HG03135 (cell line): Measurements from ENCODE around the gene C19orf33.

Experiments used
- ATAC-seq: cut with Tn5 transposase; IDR thresholded peaks from one replicate; pipeline ENCODE4 v1.9.1; 2021; ENCODE audit warnings: mild to moderate bottlenecking, moderate library complexity; ENCODE audit not compliant: unreplicated experiment

Gene C19orf33

DNA sequence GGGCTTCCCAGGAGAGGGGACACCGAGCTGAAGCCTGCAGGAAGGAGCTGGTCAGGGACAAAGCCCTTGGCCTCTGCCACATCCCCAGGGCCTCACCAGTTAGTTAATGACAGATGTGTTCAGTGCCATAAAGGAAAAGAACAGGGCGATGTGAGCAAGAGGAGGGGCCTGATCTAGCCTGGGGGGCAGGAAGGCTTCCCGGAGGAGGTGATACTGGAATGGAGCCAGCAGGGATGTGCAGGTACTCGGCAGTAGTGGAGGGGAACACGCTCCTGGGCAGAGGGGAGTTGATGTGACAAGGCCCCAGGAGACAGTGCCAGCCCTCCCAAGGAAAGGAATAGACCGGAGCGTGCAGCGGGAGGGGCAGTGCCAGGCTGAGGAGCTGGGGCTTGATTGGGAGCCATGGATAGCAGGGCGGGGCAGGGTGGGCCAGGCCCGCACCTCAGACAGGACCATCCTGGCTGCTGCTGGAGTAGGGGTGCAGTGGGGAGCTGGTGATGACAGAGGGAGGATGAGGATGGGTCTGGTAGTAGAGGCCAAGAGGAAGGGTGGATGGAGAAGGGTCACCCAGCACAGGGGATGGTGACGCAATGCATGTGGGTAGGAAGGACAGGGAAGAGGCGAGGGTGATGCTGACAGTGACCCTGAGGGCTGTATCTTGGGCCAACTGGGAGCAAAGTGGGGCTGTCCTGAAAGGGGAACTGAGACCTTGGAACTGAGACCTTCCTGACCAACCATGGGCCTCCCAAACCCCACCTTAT is 4.1 kb downstream of the C19orf33 start:
- ATAC-seq: no peak

- ATAC-seq: no peak
Observed at GRCh38 chr19:38308926-38309614, 5.0 kb downstream of the C19orf33 start.

- no peak for ATAC-seq
Observed at GRCh38 chr19:38309615-38310278, 5.7 kb downstream of the C19orf33 start.

GRCh38 chr19:38310279-38310670 is 6.2 kb downstream of the C19orf33 start:
- no peak for ATAC-seq

DNA sequence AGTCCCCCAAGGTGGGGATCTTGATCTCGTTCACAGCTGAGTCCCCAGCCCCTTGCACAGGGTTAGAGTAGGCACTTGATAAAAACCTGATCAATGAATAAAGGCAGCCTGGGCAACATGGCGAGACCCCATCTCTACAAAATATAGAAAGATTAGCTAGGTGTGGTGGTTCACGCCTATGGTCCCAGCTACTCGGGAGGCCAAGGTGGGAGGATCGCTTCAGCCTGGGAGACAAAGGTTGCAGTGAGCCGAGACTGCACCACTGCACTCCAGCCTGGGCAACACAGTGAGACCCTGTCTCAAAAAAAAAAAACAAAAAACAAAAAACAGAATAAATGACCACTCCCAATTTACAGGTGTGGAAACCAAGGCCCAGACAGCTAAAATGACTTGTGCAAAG is 6.9 kb downstream of the C19orf33 start:
- ATAC-seq: no peak

DNA sequence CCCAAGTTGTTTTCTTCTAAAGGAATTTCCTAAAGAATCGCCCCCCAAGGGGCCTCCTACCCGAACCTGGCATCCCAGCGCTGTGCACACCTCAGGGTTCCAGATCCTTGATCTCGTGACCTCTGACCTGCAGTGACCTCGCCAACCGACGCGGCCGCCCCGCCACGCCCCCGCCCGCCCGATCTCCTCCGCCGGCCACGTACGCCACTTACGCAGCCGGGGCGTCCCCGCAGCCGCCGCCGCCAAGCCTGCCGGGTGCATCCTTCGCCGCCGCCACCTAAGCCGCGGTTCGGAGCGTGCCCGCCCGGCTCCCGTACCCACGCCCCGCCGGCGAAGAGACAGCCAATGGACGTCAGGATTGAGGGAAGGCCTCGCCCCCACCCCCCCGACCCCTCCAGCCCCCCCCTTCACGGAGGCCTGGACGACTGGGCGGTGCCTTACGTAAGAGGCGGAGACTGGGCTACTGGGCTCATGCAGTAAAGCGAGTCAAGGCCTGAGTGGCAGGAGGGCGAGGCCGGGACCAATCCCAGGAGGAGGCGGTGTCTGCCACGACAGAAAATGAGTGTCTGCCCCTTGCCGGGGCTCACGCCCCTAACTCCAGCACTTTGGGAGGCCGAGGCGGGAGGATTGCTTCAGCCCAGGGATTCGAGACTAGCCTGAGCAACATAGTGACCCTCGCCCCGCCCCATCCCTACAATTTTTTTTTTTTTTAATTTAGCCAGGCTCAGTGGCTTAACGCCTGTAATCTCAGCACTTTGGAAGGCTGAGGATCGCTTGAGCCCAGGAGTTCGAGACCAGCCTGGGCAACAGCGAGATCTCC is 11.8 kb downstream of the C19orf33 start, which contains the start of gene YIF1B:
YIF1B (minus strand) TSS at position 291 of the 820 bp plus-strand sequence; CDS start at position 261, 30 bp downstream.
- peak; percentile 85 for ATAC-seq

DNA sequence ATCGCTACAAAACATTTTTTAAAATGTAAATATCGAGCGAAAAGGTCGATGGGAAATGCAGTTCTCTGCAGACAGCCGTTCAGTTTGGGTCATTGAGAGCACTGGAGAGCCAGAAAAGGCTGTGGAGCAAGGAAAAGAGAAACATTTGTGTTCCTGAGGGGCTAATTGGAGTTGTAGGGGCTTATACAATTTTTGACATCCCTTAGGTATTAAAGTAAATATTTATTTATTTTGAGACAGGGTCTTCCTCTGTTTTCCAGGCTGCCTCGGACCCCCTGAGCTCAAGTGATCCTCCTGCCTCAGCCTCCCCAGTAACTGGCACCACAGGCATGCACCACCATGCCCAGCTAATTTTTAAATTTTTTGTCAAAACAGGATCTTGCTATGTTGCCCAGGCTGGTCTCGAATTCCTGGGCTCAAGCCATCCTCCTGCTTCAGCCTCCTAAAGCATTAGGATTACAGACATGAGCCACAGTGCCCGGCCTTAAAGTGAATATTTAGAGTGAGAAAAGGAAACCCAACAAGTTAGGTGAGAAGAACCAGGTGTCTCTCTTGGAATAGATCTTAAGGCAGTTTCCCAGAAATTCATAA is 12.5 kb downstream of the C19orf33 start:
- peak; percentile 12 for ATAC-seq

- ATAC-seq: no peak
Observed at GRCh38 chr19:38317104-38317612, 13.1 kb downstream of the C19orf33 start.

GRCh38 chr19:38318660-38319059 is 14.6 kb downstream of the C19orf33 start:
- ATAC-seq: no peak

GRCh38 chr19:38319421-38320258 is 15.6 kb downstream of the C19orf33 start, which contains the start of gene KCNK6:
Gene KCNK6, plus strand, starts transcription at chr19:38319845. Its CDS starts 106 bp downstream, at chr19:38319951.
- ATAC-seq: no peak

DNA sequence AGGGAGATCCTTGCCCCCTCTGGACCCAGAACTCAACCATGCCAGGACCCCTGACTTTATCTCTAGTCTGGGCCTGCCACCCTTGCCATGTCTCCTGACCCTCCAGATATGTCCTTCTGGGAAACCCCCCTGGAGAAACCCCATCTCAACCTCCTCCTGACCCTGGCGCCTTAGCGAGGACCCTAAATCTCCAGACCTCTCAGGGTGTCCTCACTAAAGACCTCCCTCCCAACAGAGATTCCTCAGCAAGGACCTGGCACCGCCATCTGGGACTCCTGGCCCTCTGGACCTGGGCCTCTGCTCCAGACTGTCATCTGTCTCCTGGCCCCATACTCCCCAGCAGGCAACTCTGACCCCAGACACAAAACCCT is 16.9 kb downstream of the C19orf33 start:
- no peak for ATAC-seq

- no peak for ATAC-seq
Observed at GRCh38 chr19:38321646-38322196, 17.7 kb downstream of the C19orf33 start.

- ATAC-seq: no peak
Observed at GRCh38 chr19:38323291-38323690, 19.2 kb downstream of the C19orf33 start.

- ATAC-seq: no peak
Observed at GRCh38 chr19:38324431-38324830, 20.4 kb downstream of the C19orf33 start.

GRCh38 chr19:38326591-38326990 is 22.5 kb downstream of the C19orf33 start:
- ATAC-seq: no peak

DNA sequence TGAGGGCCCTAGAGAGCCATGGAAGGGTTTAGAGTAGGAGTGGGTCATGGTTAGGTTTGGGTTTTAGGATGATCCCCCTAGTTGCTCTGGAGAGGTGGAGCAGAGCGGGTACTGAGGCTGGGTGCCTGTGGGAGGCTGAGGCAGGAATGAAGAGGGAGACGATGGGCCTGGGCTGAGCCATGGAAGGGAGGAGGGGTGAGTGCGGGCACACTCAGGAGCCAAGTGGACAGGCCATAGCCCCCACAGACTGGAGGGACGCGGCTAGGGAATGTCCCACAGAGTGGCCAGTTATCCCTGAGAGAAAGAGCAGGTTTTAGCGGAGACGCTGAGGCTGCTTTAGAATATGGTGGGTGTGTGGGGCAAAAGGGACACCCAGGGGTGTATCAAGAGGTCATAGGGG is 25.6 kb downstream of the C19orf33 start:
- ATAC-seq: no peak

DNA sequence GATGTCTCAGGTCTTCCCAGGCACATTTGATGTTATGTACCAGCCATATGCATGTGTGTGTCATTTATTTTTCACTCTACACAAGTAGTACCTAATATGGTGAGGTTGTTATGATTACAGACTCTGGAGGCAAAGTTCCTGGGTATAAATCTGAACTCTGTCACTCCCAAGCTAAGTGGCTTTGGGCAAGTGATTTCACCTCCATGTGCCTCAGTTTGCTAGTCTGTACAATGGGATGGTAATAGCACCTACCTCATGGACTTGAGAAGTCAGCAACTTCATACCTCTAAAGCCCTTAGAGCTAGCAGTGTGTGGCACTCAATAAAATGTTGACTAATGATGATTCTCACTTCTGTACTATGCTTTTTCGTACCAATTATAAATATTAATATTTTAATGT is 27.7 kb downstream of the C19orf33 start:
- ATAC-seq: no peak

GRCh38 chr19:38333245-38333644 is 29.2 kb downstream of the C19orf33 start:
- ATAC-seq: no peak
